ENCODE data around the gene GPR107.

Gene GPR107

GRCh38 chr9:130142641-130143040 is 88.9 kb downstream of the GPR107 start:
- peak overlapping the region; percentile 61 for H3K27ac ChIP-seq (ENCODE audit: low read depth, low read length)
- H3K4me1 ChIP-seq (ENCODE audit: insufficient read depth, low read length), result peaks cover 56% of the 10 kb centered on the region
- H3K9ac ChIP-seq (ENCODE audit: low read length), result no peak overlapping the region

GRCh38 chr9:130143279-130143893 is 89.7 kb downstream of the GPR107 start:
- Histone ChIP-seq H3K4me1 (ENCODE audit: insufficient read depth, low read length) (peaks cover 48% of the 10 kb centered on the region), H3K9me3 (ENCODE audit: low read length) (no peaks in the 10 kb centered on the region), H3K9ac (ENCODE audit: low read length) (peak overlapping the region; percentile 29), H3K27me3 (ENCODE audit: control insufficient read depth in 1 of 2, insufficient read depth in 2 of 2, low read length in 2 of 2) (no peaks in the 10 kb centered on the region), H3K27ac (ENCODE audit: low read depth, low read length) (peak overlapping the region; percentile 61), H3K4me3 (ENCODE audit: low read depth in 1 of 2, low read length in 2 of 2) (peak overlapping the region in 1 of 2 donors; percentile 38), H3K36me3 (ENCODE audit: insufficient read depth, low read length) (no peaks in the 10 kb centered on the region)

More at GRCh38 chr9:130142641-130143040, 88.9 kb downstream of the GPR107 start:
- Histone ChIP-seq H3K27me3 (ENCODE audit: control insufficient read depth in 1 of 2, insufficient read depth in 2 of 2, low read length in 2 of 2) (no peaks in the 10 kb centered on the region), H3K36me3 (ENCODE audit: insufficient read depth, low read length) (no peaks in the 10 kb centered on the region), H3K4me3 (ENCODE audit: low read depth in 1 of 2, low read length in 2 of 2) (no peak overlapping the region), H3K9me3 (ENCODE audit: low read length) (no peaks in the 10 kb centered on the region)

GRCh38 chr9:130143958-130144366 is 90.3 kb downstream of the GPR107 start:
- no peaks in the 10 kb centered on the region for H3K27me3 ChIP-seq (ENCODE audit: control insufficient read depth in 1 of 2, insufficient read depth in 2 of 2, low read length in 2 of 2)
- H3K4me3 ChIP-seq (ENCODE audit: low read depth in 1 of 2, low read length in 2 of 2), result peak overlapping the region in 1 of 2 donors; percentile 38
- H3K9ac ChIP-seq (ENCODE audit: low read length), result peak overlapping the region; percentile 29
- H3K9me3 ChIP-seq (ENCODE audit: low read length), result no peaks in the 10 kb centered on the region
- peaks cover 42% of the 10 kb centered on the region for H3K4me1 ChIP-seq (ENCODE audit: insufficient read depth, low read length)
- H3K36me3 ChIP-seq (ENCODE audit: insufficient read depth, low read length), result no peaks in the 10 kb centered on the region
- H3K27ac ChIP-seq (ENCODE audit: low read depth, low read length), result peak overlapping the region; percentile 61

GRCh38 chr9:130144703-130145102 is 91.0 kb downstream of the GPR107 start:
- no peaks in the 10 kb centered on the region for H3K27me3 ChIP-seq (ENCODE audit: control insufficient read depth in 1 of 2, insufficient read depth in 2 of 2, low read length in 2 of 2)
- no peak overlapping the region for H3K27ac ChIP-seq (ENCODE audit: low read depth, low read length)
- H3K4me1 ChIP-seq (ENCODE audit: insufficient read depth, low read length), result peaks cover 35% of the 10 kb centered on the region
- H3K9me3 ChIP-seq (ENCODE audit: low read length), result no peaks in the 10 kb centered on the region
- H3K4me3 ChIP-seq (ENCODE audit: low read depth in 1 of 2, low read length in 2 of 2), result no peak overlapping the region
- H3K9ac ChIP-seq (ENCODE audit: low read length), result no peak overlapping the region
- H3K36me3 ChIP-seq (ENCODE audit: insufficient read depth, low read length), result no peaks in the 10 kb centered on the region

GRCh38 chr9:130145658-130146057 is 92.0 kb downstream of the GPR107 start:
- H3K27me3 ChIP-seq (ENCODE audit: control insufficient read depth in 1 of 2, insufficient read depth in 2 of 2, low read length in 2 of 2), result no peaks in the 10 kb centered on the region

GRCh38 chr9:130147198-130147597 is 93.5 kb downstream of the GPR107 start:
- H3K9ac ChIP-seq (ENCODE audit: low read length), result no peak overlapping the region
- H3K9me3 ChIP-seq (ENCODE audit: low read length), result no peaks in the 10 kb centered on the region
- H3K36me3 ChIP-seq (ENCODE audit: insufficient read depth, low read length), result no peaks in the 10 kb centered on the region
- peaks cover 20% of the 10 kb centered on the region for H3K4me1 ChIP-seq (ENCODE audit: insufficient read depth, low read length)
- H3K27me3 ChIP-seq (ENCODE audit: control insufficient read depth in 1 of 2, insufficient read depth in 2 of 2, low read length in 2 of 2), result no peaks in the 10 kb centered on the region
- no peak overlapping the region for H3K27ac ChIP-seq (ENCODE audit: low read depth, low read length)
- H3K4me3 ChIP-seq (ENCODE audit: low read depth in 1 of 2, low read length in 2 of 2), result no peak overlapping the region

More at GRCh38 chr9:130145658-130146057, 92.0 kb downstream of the GPR107 start:
- Histone ChIP-seq H3K4me1 (ENCODE audit: insufficient read depth, low read length) (peaks cover 25% of the 10 kb centered on the region), H3K4me3 (ENCODE audit: low read depth in 1 of 2, low read length in 2 of 2) (no peak overlapping the region), H3K27ac (ENCODE audit: low read depth, low read length) (no peak overlapping the region), H3K36me3 (ENCODE audit: insufficient read depth, low read length) (no peaks in the 10 kb centered on the region), H3K9ac (ENCODE audit: low read length) (no peak overlapping the region), H3K9me3 (ENCODE audit: low read length) (no peaks in the 10 kb centered on the region)

- Histone ChIP-seq H3K9me3 (ENCODE audit: low read length) (no peaks in the 10 kb centered on the region), H3K27me3 (ENCODE audit: control insufficient read depth in 1 of 2, insufficient read depth in 2 of 2, low read length in 2 of 2) (no peaks in the 10 kb centered on the region), H3K36me3 (ENCODE audit: insufficient read depth, low read length) (no peaks in the 10 kb centered on the region), H3K9ac (ENCODE audit: low read length) (no peak overlapping the region), H3K27ac (ENCODE audit: low read depth, low read length) (no peak overlapping the region), H3K4me1 (ENCODE audit: insufficient read depth, low read length) (peaks cover 20% of the 10 kb centered on the region), H3K4me3 (ENCODE audit: low read depth in 1 of 2, low read length in 2 of 2) (no peak overlapping the region)
Measured at GRCh38 chr9:130147910-130148309, 94.2 kb downstream of the GPR107 start.

- Histone ChIP-seq H3K36me3 (ENCODE audit: insufficient read depth, low read length) (no peaks in the 10 kb centered on the region), H3K4me3 (ENCODE audit: low read depth in 1 of 2, low read length in 2 of 2) (no peak overlapping the region), H3K27ac (ENCODE audit: low read depth, low read length) (no peak overlapping the region), H3K27me3 (ENCODE audit: control insufficient read depth in 1 of 2, insufficient read depth in 2 of 2, low read length in 2 of 2) (no peaks in the 10 kb centered on the region), H3K9ac (ENCODE audit: low read length) (no peak overlapping the region), H3K4me1 (ENCODE audit: insufficient read depth, low read length) (peaks cover 11% of the 10 kb centered on the region), H3K9me3 (ENCODE audit: low read length) (no peaks in the 10 kb centered on the region)
Measured at GRCh38 chr9:130149031-130149430, 95.3 kb downstream of the GPR107 start.

- Histone ChIP-seq H3K4me1 (ENCODE audit: insufficient read depth, low read length) (peaks cover 3% of the 10 kb centered on the region), H3K9me3 (ENCODE audit: low read length) (no peaks in the 10 kb centered on the region), H3K27me3 (ENCODE audit: control insufficient read depth in 1 of 2, insufficient read depth in 2 of 2, low read length in 2 of 2) (no peaks in the 10 kb centered on the region), H3K36me3 (ENCODE audit: insufficient read depth, low read length) (no peaks in the 10 kb centered on the region), H3K27ac (ENCODE audit: low read depth, low read length) (no peak overlapping the region), H3K4me3 (ENCODE audit: low read depth in 1 of 2, low read length in 2 of 2) (no peak overlapping the region), H3K9ac (ENCODE audit: low read length) (no peak overlapping the region)
Measured at GRCh38 chr9:130149654-130150286, 96.1 kb downstream of the GPR107 start.

GRCh38 chr9:130150779-130151382 is 97.2 kb downstream of the GPR107 start:
- Histone ChIP-seq H3K4me3 (ENCODE audit: low read depth in 1 of 2, low read length in 2 of 2) (no peak overlapping the region), H3K36me3 (ENCODE audit: insufficient read depth, low read length) (no peaks in the 10 kb centered on the region), H3K9ac (ENCODE audit: low read length) (no peak overlapping the region), H3K4me1 (ENCODE audit: insufficient read depth, low read length) (no peaks in the 10 kb centered on the region), H3K27me3 (ENCODE audit: control insufficient read depth in 1 of 2, insufficient read depth in 2 of 2, low read length in 2 of 2) (no peaks in the 10 kb centered on the region), H3K27ac (ENCODE audit: low read depth, low read length) (no peak overlapping the region), H3K9me3 (ENCODE audit: low read length) (no peaks in the 10 kb centered on the region)

GRCh38 chr9:130154816-130155215 is 101.1 kb downstream of the GPR107 start:
- Histone ChIP-seq H3K9me3 (ENCODE audit: low read length) (no peaks in the 10 kb centered on the region), H3K4me3 (ENCODE audit: low read depth in 1 of 2, low read length in 2 of 2) (no peak overlapping the region), H3K27me3 (ENCODE audit: control insufficient read depth in 1 of 2, insufficient read depth in 2 of 2, low read length in 2 of 2) (no peaks in the 10 kb centered on the region), H3K4me1 (ENCODE audit: insufficient read depth, low read length) (no peaks in the 10 kb centered on the region), H3K27ac (ENCODE audit: low read depth, low read length) (no peak overlapping the region), H3K9ac (ENCODE audit: low read length) (no peak overlapping the region), H3K36me3 (ENCODE audit: insufficient read depth, low read length) (no peaks in the 10 kb centered on the region)
